Tibial artery (tissue), 4 donors: ENCODE measurements around the gene CYP26C1.
A peak's percentile ranks its signal among the peaks of the same experiment; 100 is the strongest.

Source experiments
- DNase-seq, 2 donors: peaks; one replicate each; pipeline ENCODE4 v3.0.0-alpha.2; 2019
- H3K27ac ChIP-seq, 2 donors: fragments of 200-600 bp; sonication (generic) in 1 of 2; 1 replicate in 1 of 2; 2 replicates in 1 of 2; pipeline ENCODE4 v1.5.1; 2018 to 2019; ENCODE audit warnings: mild to moderate bottlenecking in 1 of 2
- H3K27me3 ChIP-seq, 2 donors: fragments of 200-600 bp; sonication (generic) in 1 of 2; one replicate each; pipeline versions ENCODE4 v1.5.1 to v1.6.0; 2016 to 2019
- H3K36me3 ChIP-seq, 3 donors: fragments of 200-600 bp; sonication (generic) in 2 of 3; one replicate each; pipeline ENCODE4 v1.5.1; 2016 to 2019; ENCODE audit warnings: mild to moderate bottlenecking in 2 of 3
- H3K4me1 ChIP-seq, 4 donors: fragments of 200-600 bp; sonication (generic) in 2 of 4; 1 replicate in 3 of 4; 2 replicates in 1 of 4; pipeline ENCODE4 v1.5.1; 2016 to 2019
- H3K4me3 ChIP-seq, 2 donors: fragments of 200-600 bp; sonication (generic) in 1 of 2; 1 replicate in 1 of 2; 2 replicates in 1 of 2; pipeline ENCODE4 v1.5.1; 2018 to 2019; ENCODE audit warnings: mild to moderate bottlenecking in 2 of 2
- H3K9me3 ChIP-seq, 3 donors: fragments of 200-600 bp; sonication (generic) in 1 of 3; one replicate each; pipeline ENCODE4 v1.5.1; 2016 to 2019
- CTCF ChIP-seq, 2 experiments: fragments of 200-600 bp in 1 of 2; fragments of 450-650 bp in 1 of 2; IDR thresholded peaks; one replicate each; pipeline ENCODE4 v1.5.1; 2017 to 2019; ENCODE audit warnings: antibody characterized with exemption in 2 of 2, mild to moderate bottlenecking in 1 of 2, moderate library complexity in 1 of 2
- intact Hi-C: fragments of 100-400 bp; cut with DNase I; formaldehyde crosslinking; loops from one replicate; pipeline ENCODE4 v1.15.0; 2023; ENCODE audit warnings: low total_unique reads

The CYP26C1 gene

GRCh38 chr10:93072225-93072712, 11.7 kb downstream of the CYP26C1 start:
- H3K27ac ChIP-seq, result no peak overlapping the region
- no peak for TF ChIP-seq CTCF (IDR thresholded peaks at IDR 0.05)
- peaks cover 0 to 53% (median 49%) of the 10 kb centered on the region in 4 donors for H3K4me1 ChIP-seq
- H3K27me3 ChIP-seq, result peaks cover 0 to 83% of the 10 kb centered on the region in 2 donors
- intact Hi-C loops, result no loop called here
- H3K36me3 ChIP-seq, result no peaks in the 10 kb centered on the region
- no peak for DNase-seq
- peak overlapping the region; percentile 37 to 55 for H3K4me3 ChIP-seq
- H3K9me3 ChIP-seq, result no peaks in the 10 kb centered on the region

- no peak for DNase-seq
- no peak for TF ChIP-seq CTCF (IDR thresholded peaks at IDR 0.05)
- intact Hi-C loops, result no loop called here
- Histone ChIP-seq H3K4me3 (peak overlapping the region; percentile 37 to 55), H3K27ac (no peak overlapping the region), H3K9me3 (no peaks in the 10 kb centered on the region), H3K36me3 (no peaks in the 10 kb centered on the region), H3K27me3 (peaks cover 0 to 76% of the 10 kb centered on the region in 2 donors), H3K4me1 (peaks cover 0 to 51% (median 49%) of the 10 kb centered on the region in 4 donors)
These were observed 12.3 kb downstream of the CYP26C1 start for GRCh38 chr10:93072713-93073538.

- intact Hi-C loops, result no loop called here
- H3K27me3 ChIP-seq, result peaks cover 0 to 69% of the 10 kb centered on the region in 2 donors
These were observed 13.0 kb downstream of the CYP26C1 start, which contains the start of gene CYP26A1 for GRCh38 chr10:93073539-93074146. TSS of gene CYP26A1 (plus strand) at chr10:93073893. CDS start at chr10:93073935, 42 bp downstream.

GRCh38 chr10:93074147-93074596, 13.6 kb downstream of the CYP26C1 start:
- Histone ChIP-seq H3K4me1 (peaks cover 0 to 39% (median 37%) of the 10 kb centered on the region in 4 donors), H3K27ac (no peak overlapping the region), H3K36me3 (no peaks in the 10 kb centered on the region), H3K9me3 (no peaks in the 10 kb centered on the region), H3K27me3 (peaks cover 0 to 64% of the 10 kb centered on the region in 2 donors), H3K4me3 (peak overlapping the region; percentile 36 to 55)
- no peak for TF ChIP-seq CTCF (IDR thresholded peaks at IDR 0.05)
- intact Hi-C loops, result no loop called here
- DNase-seq, result no peak

More at GRCh38 chr10:93073539-93074146, 13.0 kb downstream of the CYP26C1 start, which contains the start of gene CYP26A1:
- no peaks in the 10 kb centered on the region for H3K36me3 ChIP-seq
- TF ChIP-seq CTCF (IDR thresholded peaks at IDR 0.05), result no peak
- peak within 1 kb of the TSS; percentile 36 to 55 for H3K4me3 ChIP-seq
- no peaks in the 10 kb centered on the region for H3K9me3 ChIP-seq
- no peak within 1 kb of the TSS for H3K27ac ChIP-seq
- peaks cover 0 to 44% (median 42%) of the 10 kb centered on the region in 4 donors for H3K4me1 ChIP-seq
- DNase-seq, result no peak

- no peak overlapping the region for H3K27ac ChIP-seq
- peak overlapping the region in 1 of 2 donors; percentile 55 for H3K4me3 ChIP-seq
- H3K4me1 ChIP-seq, result peaks cover 0 to 38% (median 37%) of the 10 kb centered on the region in 4 donors
- no peak for DNase-seq
- no peaks in the 10 kb centered on the region for H3K36me3 ChIP-seq
- TF ChIP-seq CTCF (IDR thresholded peaks at IDR 0.05), result no peak
- H3K9me3 ChIP-seq, result no peaks in the 10 kb centered on the region
- intact Hi-C loops, result no loop called here
- H3K27me3 ChIP-seq, result peaks cover 0 to 57% of the 10 kb centered on the region in 2 donors
These were observed 14.2 kb downstream of the CYP26C1 start for GRCh38 chr10:93074597-93075368.
